ENCODE data around the gene KAT14.

DNA sequence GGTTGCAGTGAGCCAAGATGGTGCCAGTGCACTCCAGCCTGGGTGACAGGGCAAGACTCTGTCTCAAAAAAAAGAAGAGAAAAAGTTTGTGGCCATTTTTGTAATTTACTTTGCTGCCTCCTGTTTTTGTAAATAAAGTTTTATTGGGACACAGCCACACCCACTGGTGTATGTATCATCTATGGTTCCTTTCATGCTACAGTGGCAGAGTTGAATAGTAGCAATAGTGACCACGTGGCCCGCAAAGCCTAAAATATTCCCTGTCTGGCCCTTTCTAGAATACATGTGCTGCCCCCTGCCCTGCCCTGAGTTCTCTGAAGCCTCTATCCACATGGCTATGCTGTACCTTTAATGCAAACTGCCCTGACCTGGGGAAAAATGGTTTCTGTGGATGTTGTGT is 75.3 kb downstream of the KAT14 start:
- TF ChIP-seq, protein P1, sequence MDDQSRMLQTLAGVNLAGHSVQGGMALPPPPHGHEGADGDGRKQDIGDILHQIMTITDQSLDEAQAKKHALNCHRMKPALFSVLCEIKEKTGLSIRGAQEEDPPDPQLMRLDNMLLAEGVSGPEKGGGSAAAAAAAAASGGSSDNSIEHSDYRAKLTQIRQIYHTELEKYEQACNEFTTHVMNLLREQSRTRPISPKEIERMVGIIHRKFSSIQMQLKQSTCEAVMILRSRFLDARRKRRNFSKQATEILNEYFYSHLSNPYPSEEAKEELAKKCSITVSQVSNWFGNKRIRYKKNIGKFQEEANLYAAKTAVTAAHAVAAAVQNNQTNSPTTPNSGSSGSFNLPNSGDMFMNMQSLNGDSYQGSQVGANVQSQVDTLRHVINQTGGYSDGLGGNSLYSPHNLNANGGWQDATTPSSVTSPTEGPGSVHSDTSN (IDR thresholded peaks at IDR 0.05), result no peak
- no peak for TF ChIP-seq KDM1A (IDR thresholded peaks at IDR 0.05; ENCODE audit: low read depth)
- TF ChIP-seq RCOR1 (IDR thresholded peaks at IDR 0.05; ENCODE audit: low read depth, low read length), result no peak
- no peak for TF ChIP-seq BHLHE40 (IDR thresholded peaks at IDR 0.05; ENCODE audit: low read depth, low read length)
- TF ChIP-seq POLR2A (IDR thresholded peaks at IDR 0.05; ENCODE audit: low read length), result no peak
- no peak for TF ChIP-seq NFE2L2 (conservative IDR thresholded peaks at IDR 0.05; ENCODE audit: low read length)
- TF ChIP-seq, protein P2, sequence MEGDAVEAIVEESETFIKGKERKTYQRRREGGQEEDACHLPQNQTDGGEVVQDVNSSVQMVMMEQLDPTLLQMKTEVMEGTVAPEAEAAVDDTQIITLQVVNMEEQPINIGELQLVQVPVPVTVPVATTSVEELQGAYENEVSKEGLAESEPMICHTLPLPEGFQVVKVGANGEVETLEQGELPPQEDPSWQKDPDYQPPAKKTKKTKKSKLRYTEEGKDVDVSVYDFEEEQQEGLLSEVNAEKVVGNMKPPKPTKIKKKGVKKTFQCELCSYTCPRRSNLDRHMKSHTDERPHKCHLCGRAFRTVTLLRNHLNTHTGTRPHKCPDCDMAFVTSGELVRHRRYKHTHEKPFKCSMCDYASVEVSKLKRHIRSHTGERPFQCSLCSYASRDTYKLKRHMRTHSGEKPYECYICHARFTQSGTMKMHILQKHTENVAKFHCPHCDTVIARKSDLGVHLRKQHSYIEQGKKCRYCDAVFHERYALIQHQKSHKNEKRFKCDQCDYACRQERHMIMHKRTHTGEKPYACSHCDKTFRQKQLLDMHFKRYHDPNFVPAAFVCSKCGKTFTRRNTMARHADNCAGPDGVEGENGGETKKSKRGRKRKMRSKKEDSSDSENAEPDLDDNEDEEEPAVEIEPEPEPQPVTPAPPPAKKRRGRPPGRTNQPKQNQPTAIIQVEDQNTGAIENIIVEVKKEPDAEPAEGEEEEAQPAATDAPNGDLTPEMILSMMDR (IDR thresholded peaks at IDR 0.05), result no peak
- no peak for TF ChIP-seq ZC3H11A (IDR thresholded peaks at IDR 0.05)
- TF ChIP-seq, protein P3, sequence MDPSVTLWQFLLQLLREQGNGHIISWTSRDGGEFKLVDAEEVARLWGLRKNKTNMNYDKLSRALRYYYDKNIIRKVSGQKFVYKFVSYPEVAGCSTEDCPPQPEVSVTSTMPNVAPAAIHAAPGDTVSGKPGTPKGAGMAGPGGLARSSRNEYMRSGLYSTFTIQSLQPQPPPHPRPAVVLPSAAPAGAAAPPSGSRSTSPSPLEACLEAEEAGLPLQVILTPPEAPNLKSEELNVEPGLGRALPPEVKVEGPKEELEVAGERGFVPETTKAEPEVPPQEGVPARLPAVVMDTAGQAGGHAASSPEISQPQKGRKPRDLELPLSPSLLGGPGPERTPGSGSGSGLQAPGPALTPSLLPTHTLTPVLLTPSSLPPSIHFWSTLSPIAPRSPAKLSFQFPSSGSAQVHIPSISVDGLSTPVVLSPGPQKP (IDR thresholded peaks at IDR 0.05; ENCODE audit: low read depth, low read length), result no peak
- TF ChIP-seq EP300 (IDR thresholded peaks at IDR 0.05), result no peak
- TF ChIP-seq, protein P4, sequence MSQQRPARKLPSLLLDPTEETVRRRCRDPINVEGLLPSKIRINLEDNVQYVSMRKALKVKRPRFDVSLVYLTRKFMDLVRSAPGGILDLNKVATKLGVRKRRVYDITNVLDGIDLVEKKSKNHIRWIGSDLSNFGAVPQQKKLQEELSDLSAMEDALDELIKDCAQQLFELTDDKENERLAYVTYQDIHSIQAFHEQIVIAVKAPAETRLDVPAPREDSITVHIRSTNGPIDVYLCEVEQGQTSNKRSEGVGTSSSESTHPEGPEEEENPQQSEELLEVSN (IDR thresholded peaks at IDR 0.05; ENCODE audit: borderline replicate concordance, low read depth), result no peak

Measured in A549 (cell line).